Activated naive CD8-positive, alpha-beta T cell (primary cell): Measurements from ENCODE around the gene MICA.
"Not testable (repeated sequence)": the region's sequence is repeated elsewhere in the genome, so short reads cannot be mapped to it uniquely, and the experiment has no call there.

Source experiments
- H3K27ac Mint-ChIP-seq: one replicate; pipeline ENCODE4 v1.8.0; 2021; ENCODE audit warnings: mixed read lengths
- H3K27me3 Mint-ChIP-seq: one replicate; pipeline ENCODE4 v1.8.0; 2021; ENCODE audit warnings: mixed read lengths
- H3K36me3 Mint-ChIP-seq: one replicate; pipeline ENCODE4 v1.8.0; 2021; ENCODE audit warnings: mixed read lengths
- H3K4me1 Mint-ChIP-seq: one replicate; pipeline ENCODE4 v1.8.0; 2021; ENCODE audit warnings: low read depth, mixed read lengths
- H3K4me3 Mint-ChIP-seq: one replicate; pipeline ENCODE4 v1.8.0; 2021; ENCODE audit warnings: mild to moderate bottlenecking, mixed read lengths
- H3K9me3 Mint-ChIP-seq: one replicate; pipeline ENCODE4 v1.8.0; 2021; ENCODE audit warnings: low read depth, mixed read lengths

Gene MICA

GRCh38 chr6:31368461-31368860 is 34.9 kb upstream of the MICA start:
- Mint-ChIP-seq H3K36me3 (peaks cover 7% of the 10 kb centered on the region), H3K27ac (no peak overlapping the region), H3K9me3 (peaks cover 5% of the 10 kb centered on the region), H3K4me3 (no peak overlapping the region), H3K27me3 (peaks cover 6% of the 10 kb centered on the region), H3K4me1 (peaks cover 25% of the 10 kb centered on the region)

GRCh38 chr6:31374118-31374517 is 29.3 kb upstream of the MICA start:
- H3K27me3 Mint-ChIP-seq, H3K9me3 Mint-ChIP-seq, H3K4me1 Mint-ChIP-seq, H3K4me3 Mint-ChIP-seq, H3K27ac Mint-ChIP-seq, H3K36me3 Mint-ChIP-seq: not testable (repeated sequence)

- peaks cover 5% of the 10 kb centered on the region for H3K9me3 Mint-ChIP-seq
- peaks cover 7% of the 10 kb centered on the region for H3K36me3 Mint-ChIP-seq
- H3K4me1 Mint-ChIP-seq = peaks cover 5% of the 10 kb centered on the region
- no peak overlapping the region for H3K4me3 Mint-ChIP-seq
- peaks cover 5% of the 10 kb centered on the region for H3K27me3 Mint-ChIP-seq
- H3K27ac Mint-ChIP-seq = no peak overlapping the region
Measured at GRCh38 chr6:31375699-31376098, 27.7 kb upstream of the MICA start.

- Mint-ChIP-seq H3K27me3 (peaks cover 6% of the 10 kb centered on the region), H3K27ac (no peak overlapping the region), H3K9me3 (peaks cover 2% of the 10 kb centered on the region), H3K4me1 (peaks cover 2% of the 10 kb centered on the region), H3K4me3 (no peak overlapping the region), H3K36me3 (peaks cover 2% of the 10 kb centered on the region)
Measured at GRCh38 chr6:31377029-31377428, 26.4 kb upstream of the MICA start.

- Mint-ChIP-seq H3K27me3 (peaks cover 5% of the 10 kb centered on the region), H3K27ac (no peak overlapping the region), H3K36me3 (no peaks in the 10 kb centered on the region), H3K4me1 (no peaks in the 10 kb centered on the region), H3K9me3 (no peaks in the 10 kb centered on the region), H3K4me3 (no peak overlapping the region)
Measured at GRCh38 chr6:31378062-31378720, 25.2 kb upstream of the MICA start.

- H3K27ac Mint-ChIP-seq = no peak overlapping the region
- H3K9me3 Mint-ChIP-seq = no peaks in the 10 kb centered on the region
- no peaks in the 10 kb centered on the region for H3K36me3 Mint-ChIP-seq
- H3K27me3 Mint-ChIP-seq = peaks cover 5% of the 10 kb centered on the region
- no peaks in the 10 kb centered on the region for H3K4me1 Mint-ChIP-seq
- no peak overlapping the region for H3K4me3 Mint-ChIP-seq
Measured at GRCh38 chr6:31378721-31379103, 24.7 kb upstream of the MICA start.

GRCh38 chr6:31379850-31380249 is 23.5 kb upstream of the MICA start:
- no peaks in the 10 kb centered on the region for H3K36me3 Mint-ChIP-seq
- H3K27me3 Mint-ChIP-seq = peaks cover 5% of the 10 kb centered on the region
- H3K27ac Mint-ChIP-seq = no peak overlapping the region
- H3K4me1 Mint-ChIP-seq = no peaks in the 10 kb centered on the region
- H3K9me3 Mint-ChIP-seq = no peaks in the 10 kb centered on the region
- no peak overlapping the region for H3K4me3 Mint-ChIP-seq

- no peak overlapping the region for H3K4me3 Mint-ChIP-seq
- no peaks in the 10 kb centered on the region for H3K36me3 Mint-ChIP-seq
- H3K9me3 Mint-ChIP-seq = no peaks in the 10 kb centered on the region
- peaks cover 5% of the 10 kb centered on the region for H3K27me3 Mint-ChIP-seq
- H3K4me1 Mint-ChIP-seq = no peaks in the 10 kb centered on the region
- no peak overlapping the region for H3K27ac Mint-ChIP-seq
Measured at GRCh38 chr6:31381666-31382065, 21.7 kb upstream of the MICA start.

- no peak overlapping the region for H3K4me3 Mint-ChIP-seq
- H3K4me1 Mint-ChIP-seq = no peaks in the 10 kb centered on the region
- H3K27me3 Mint-ChIP-seq = peaks cover 3% of the 10 kb centered on the region
- H3K9me3 Mint-ChIP-seq = no peaks in the 10 kb centered on the region
- H3K27ac Mint-ChIP-seq = no peak overlapping the region
- no peaks in the 10 kb centered on the region for H3K36me3 Mint-ChIP-seq
Measured at GRCh38 chr6:31383149-31383548, 20.2 kb upstream of the MICA start.

- Mint-ChIP-seq H3K4me1 (no peaks in the 10 kb centered on the region), H3K27ac (no peak overlapping the region), H3K36me3 (no peaks in the 10 kb centered on the region), H3K4me3 (no peak overlapping the region), H3K27me3 (peaks cover 2% of the 10 kb centered on the region), H3K9me3 (no peaks in the 10 kb centered on the region)
Measured at GRCh38 chr6:31385041-31385440, 18.4 kb upstream of the MICA start.

- Mint-ChIP-seq H3K27me3 (peaks cover under 1% of the 10 kb centered on the region), H3K9me3 (no peaks in the 10 kb centered on the region), H3K27ac (no peak overlapping the region), H3K36me3 (no peaks in the 10 kb centered on the region), H3K4me1 (no peaks in the 10 kb centered on the region), H3K4me3 (no peak overlapping the region)
Measured at GRCh38 chr6:31386099-31386498, 17.3 kb upstream of the MICA start.

- H3K27ac Mint-ChIP-seq = no peak overlapping the region
- H3K4me3 Mint-ChIP-seq = no peak overlapping the region
- no peaks in the 10 kb centered on the region for H3K4me1 Mint-ChIP-seq
- no peaks in the 10 kb centered on the region for H3K9me3 Mint-ChIP-seq
- no peaks in the 10 kb centered on the region for H3K27me3 Mint-ChIP-seq
- H3K36me3 Mint-ChIP-seq = no peaks in the 10 kb centered on the region
Measured at GRCh38 chr6:31386977-31387376, 16.4 kb upstream of the MICA start.

GRCh38 chr6:31388916-31389801 is 14.2 kb upstream of the MICA start:
- H3K9me3 Mint-ChIP-seq, H3K4me1 Mint-ChIP-seq, H3K36me3 Mint-ChIP-seq, H3K27me3 Mint-ChIP-seq, H3K27ac Mint-ChIP-seq, H3K4me3 Mint-ChIP-seq: not testable (repeated sequence)

GRCh38 chr6:31389802-31390132 is 13.6 kb upstream of the MICA start:
- H3K36me3 Mint-ChIP-seq, H3K27me3 Mint-ChIP-seq, H3K9me3 Mint-ChIP-seq, H3K4me1 Mint-ChIP-seq, H3K4me3 Mint-ChIP-seq, H3K27ac Mint-ChIP-seq: not testable (repeated sequence)

- no peaks in the 10 kb centered on the region for H3K27me3 Mint-ChIP-seq
- no peak overlapping the region for H3K27ac Mint-ChIP-seq
- H3K36me3 Mint-ChIP-seq = peaks cover 4% of the 10 kb centered on the region
- H3K9me3 Mint-ChIP-seq = no peaks in the 10 kb centered on the region
- H3K4me3 Mint-ChIP-seq = no peak overlapping the region
- peaks cover 8% of the 10 kb centered on the region for H3K4me1 Mint-ChIP-seq
Measured at GRCh38 chr6:31393932-31394331, 9.5 kb upstream of the MICA start.

- Mint-ChIP-seq H3K36me3 (peaks cover 4% of the 10 kb centered on the region), H3K9me3 (no peaks in the 10 kb centered on the region), H3K27ac (no peak overlapping the region), H3K27me3 (no peaks in the 10 kb centered on the region), H3K4me3 (no peak overlapping the region), H3K4me1 (peaks cover 9% of the 10 kb centered on the region)
Measured at GRCh38 chr6:31394381-31394780, 9.0 kb upstream of the MICA start.
